ENCODE data around the gene GP9.

DNA sequence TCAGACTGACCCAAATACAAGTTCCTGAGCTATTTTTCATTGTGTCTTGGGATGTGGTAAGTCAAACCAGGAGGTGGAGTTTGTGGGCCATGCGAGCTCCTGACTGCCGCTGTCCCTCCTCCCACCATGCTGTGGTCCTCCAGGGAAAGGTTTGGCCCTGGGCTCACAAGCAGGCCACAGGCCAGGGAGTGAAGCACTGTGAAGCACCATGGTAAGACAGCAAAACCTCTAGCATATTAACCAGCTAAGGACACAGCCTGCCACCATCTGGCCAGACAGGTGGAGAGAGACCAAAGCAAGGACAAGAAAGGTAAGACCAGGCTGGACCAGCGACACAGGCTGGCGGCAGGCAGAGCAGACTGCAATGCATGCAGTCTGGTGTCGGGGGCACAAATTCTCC is 45.7 kb downstream of the GP9 start:
- TF ChIP-seq, protein P1, sequence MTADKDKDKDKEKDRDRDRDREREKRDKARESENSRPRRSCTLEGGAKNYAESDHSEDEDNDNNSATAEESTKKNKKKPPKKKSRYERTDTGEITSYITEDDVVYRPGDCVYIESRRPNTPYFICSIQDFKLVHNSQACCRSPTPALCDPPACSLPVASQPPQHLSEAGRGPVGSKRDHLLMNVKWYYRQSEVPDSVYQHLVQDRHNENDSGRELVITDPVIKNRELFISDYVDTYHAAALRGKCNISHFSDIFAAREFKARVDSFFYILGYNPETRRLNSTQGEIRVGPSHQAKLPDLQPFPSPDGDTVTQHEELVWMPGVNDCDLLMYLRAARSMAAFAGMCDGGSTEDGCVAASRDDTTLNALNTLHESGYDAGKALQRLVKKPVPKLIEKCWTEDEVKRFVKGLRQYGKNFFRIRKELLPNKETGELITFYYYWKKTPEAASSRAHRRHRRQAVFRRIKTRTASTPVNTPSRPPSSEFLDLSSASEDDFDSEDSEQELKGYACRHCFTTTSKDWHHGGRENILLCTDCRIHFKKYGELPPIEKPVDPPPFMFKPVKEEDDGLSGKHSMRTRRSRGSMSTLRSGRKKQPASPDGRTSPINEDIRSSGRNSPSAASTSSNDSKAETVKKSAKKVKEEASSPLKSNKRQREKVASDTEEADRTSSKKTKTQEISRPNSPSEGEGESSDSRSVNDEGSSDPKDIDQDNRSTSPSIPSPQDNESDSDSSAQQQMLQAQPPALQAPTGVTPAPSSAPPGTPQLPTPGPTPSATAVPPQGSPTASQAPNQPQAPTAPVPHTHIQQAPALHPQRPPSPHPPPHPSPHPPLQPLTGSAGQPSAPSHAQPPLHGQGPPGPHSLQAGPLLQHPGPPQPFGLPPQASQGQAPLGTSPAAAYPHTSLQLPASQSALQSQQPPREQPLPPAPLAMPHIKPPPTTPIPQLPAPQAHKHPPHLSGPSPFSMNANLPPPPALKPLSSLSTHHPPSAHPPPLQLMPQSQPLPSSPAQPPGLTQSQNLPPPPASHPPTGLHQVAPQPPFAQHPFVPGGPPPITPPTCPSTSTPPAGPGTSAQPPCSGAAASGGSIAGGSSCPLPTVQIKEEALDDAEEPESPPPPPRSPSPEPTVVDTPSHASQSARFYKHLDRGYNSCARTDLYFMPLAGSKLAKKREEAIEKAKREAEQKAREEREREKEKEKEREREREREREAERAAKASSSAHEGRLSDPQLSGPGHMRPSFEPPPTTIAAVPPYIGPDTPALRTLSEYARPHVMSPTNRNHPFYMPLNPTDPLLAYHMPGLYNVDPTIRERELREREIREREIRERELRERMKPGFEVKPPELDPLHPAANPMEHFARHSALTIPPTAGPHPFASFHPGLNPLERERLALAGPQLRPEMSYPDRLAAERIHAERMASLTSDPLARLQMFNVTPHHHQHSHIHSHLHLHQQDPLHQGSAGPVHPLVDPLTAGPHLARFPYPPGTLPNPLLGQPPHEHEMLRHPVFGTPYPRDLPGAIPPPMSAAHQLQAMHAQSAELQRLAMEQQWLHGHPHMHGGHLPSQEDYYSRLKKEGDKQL (CRISPR knock-in tag; IDR thresholded peaks at IDR 0.05; ENCODE audit: borderline replicate concordance): no peak
- no peak for TF ChIP-seq POLR2AphosphoS5 (IDR thresholded peaks at IDR 0.05; ENCODE audit: control insufficient read depth, insufficient read depth, low read depth, low read length)
- no peak for TF ChIP-seq ZNF707 (CRISPR knock-in tag; conservative IDR thresholded peaks at IDR 0.05)
- TF ChIP-seq ETS2 (tag; IDR thresholded peaks at IDR 0.05; ENCODE audit: borderline replicate concordance, poor library complexity, severe bottlenecking): no peak
- TF ChIP-seq ZNF212 (CRISPR knock-in tag; IDR thresholded peaks at IDR 0.05): no peak
- no peak for TF ChIP-seq TAF1 (IDR thresholded peaks at IDR 0.05; ENCODE audit: control insufficient read depth, extremely low read depth, insufficient read depth, low read length, severe bottlenecking)
- TF ChIP-seq, protein P2, sequence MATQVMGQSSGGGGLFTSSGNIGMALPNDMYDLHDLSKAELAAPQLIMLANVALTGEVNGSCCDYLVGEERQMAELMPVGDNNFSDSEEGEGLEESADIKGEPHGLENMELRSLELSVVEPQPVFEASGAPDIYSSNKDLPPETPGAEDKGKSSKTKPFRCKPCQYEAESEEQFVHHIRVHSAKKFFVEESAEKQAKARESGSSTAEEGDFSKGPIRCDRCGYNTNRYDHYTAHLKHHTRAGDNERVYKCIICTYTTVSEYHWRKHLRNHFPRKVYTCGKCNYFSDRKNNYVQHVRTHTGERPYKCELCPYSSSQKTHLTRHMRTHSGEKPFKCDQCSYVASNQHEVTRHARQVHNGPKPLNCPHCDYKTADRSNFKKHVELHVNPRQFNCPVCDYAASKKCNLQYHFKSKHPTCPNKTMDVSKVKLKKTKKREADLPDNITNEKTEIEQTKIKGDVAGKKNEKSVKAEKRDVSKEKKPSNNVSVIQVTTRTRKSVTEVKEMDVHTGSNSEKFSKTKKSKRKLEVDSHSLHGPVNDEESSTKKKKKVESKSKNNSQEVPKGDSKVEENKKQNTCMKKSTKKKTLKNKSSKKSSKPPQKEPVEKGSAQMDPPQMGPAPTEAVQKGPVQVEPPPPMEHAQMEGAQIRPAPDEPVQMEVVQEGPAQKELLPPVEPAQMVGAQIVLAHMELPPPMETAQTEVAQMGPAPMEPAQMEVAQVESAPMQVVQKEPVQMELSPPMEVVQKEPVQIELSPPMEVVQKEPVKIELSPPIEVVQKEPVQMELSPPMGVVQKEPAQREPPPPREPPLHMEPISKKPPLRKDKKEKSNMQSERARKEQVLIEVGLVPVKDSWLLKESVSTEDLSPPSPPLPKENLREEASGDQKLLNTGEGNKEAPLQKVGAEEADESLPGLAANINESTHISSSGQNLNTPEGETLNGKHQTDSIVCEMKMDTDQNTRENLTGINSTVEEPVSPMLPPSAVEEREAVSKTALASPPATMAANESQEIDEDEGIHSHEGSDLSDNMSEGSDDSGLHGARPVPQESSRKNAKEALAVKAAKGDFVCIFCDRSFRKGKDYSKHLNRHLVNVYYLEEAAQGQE (IDR thresholded peaks at IDR 0.05; ENCODE audit: borderline replicate concordance): no peak
- TF ChIP-seq, protein P2 (CRISPR knock-in tag; IDR thresholded peaks at IDR 0.05; ENCODE audit: low read depth): no peak
- no peak for TF ChIP-seq TARDBP (IDR thresholded peaks at IDR 0.05)
- TF ChIP-seq FOXJ3 (CRISPR knock-in tag; IDR thresholded peaks at IDR 0.05): no peak
